ENCODE results near the gene INSIG2. TPM values are rescaled to one million over a fixed set of nuclear protein-coding genes. Genes with fewer than 3 reads are reported as not detected.

INSIG2 gene
- total RNA-seq, 1 experiment from 2014 or later: 7.1 TPM

- no peak for DNase-seq (ENCODE audit: extremely low read depth, low read depth)
These were observed 35.4 kb downstream of the INSIG2 start for GRCh38 chr2:118123561-118124232.

- DNase-seq (ENCODE audit: extremely low read depth, low read depth): no peak
These were observed 36.1 kb downstream of the INSIG2 start for GRCh38 chr2:118124288-118124891.

- no peak for DNase-seq (ENCODE audit: extremely low read depth, low read depth)
These were observed 39.0 kb downstream of the INSIG2 start for GRCh38 chr2:118127250-118127649.

GRCh38 chr2:118128826-118129225, 40.6 kb downstream of the INSIG2 start:
- no peak for DNase-seq (ENCODE audit: extremely low read depth, low read depth)

- no peak for DNase-seq (ENCODE audit: extremely low read depth, low read depth)
These were observed 42.1 kb downstream of the INSIG2 start for GRCh38 chr2:118130385-118130784.

GRCh38 chr2:118131771-118132170, 43.5 kb downstream of the INSIG2 start:
- no peak for DNase-seq (ENCODE audit: extremely low read depth, low read depth)

- DNase-seq (ENCODE audit: extremely low read depth, low read depth): no peak
These were observed 45.6 kb downstream of the INSIG2 start for GRCh38 chr2:118133916-118134315.

GRCh38 chr2:118134650-118135049, 46.4 kb downstream of the INSIG2 start:
- no peak for DNase-seq (ENCODE audit: extremely low read depth, low read depth)

GRCh38 chr2:118145207-118145606, 56.9 kb downstream of the INSIG2 start:
- no peak for DNase-seq (ENCODE audit: extremely low read depth, low read depth)

GRCh38 chr2:118145806-118146205, 57.5 kb downstream of the INSIG2 start:
- DNase-seq (ENCODE audit: extremely low read depth, low read depth): no peak

- DNase-seq (ENCODE audit: extremely low read depth, low read depth): no peak
These were observed 58.3 kb downstream of the INSIG2 start for GRCh38 chr2:118146315-118147283.

GRCh38 chr2:118148133-118148532, 59.9 kb downstream of the INSIG2 start:
- DNase-seq (ENCODE audit: extremely low read depth, low read depth): no peak

- no peak for DNase-seq (ENCODE audit: extremely low read depth, low read depth)
These were observed 60.5 kb downstream of the INSIG2 start for GRCh38 chr2:118148809-118149208.

GRCh38 chr2:118150294-118150693, 62.0 kb downstream of the INSIG2 start:
- no peak for DNase-seq (ENCODE audit: extremely low read depth, low read depth)

GRCh38 chr2:118151831-118152230, 63.6 kb downstream of the INSIG2 start:
- no peak for DNase-seq (ENCODE audit: extremely low read depth, low read depth)

GRCh38 chr2:118153433-118153832, 65.2 kb downstream of the INSIG2 start:
- no peak for DNase-seq (ENCODE audit: extremely low read depth, low read depth)

- no peak for DNase-seq (ENCODE audit: extremely low read depth, low read depth)
These were observed 65.9 kb downstream of the INSIG2 start for GRCh38 chr2:118154176-118154575.
